Activated effector memory CD4-positive, alpha-beta T cell treated with anti-CD3 and anti-CD28 coated beads, Interleukin-2, amount 50 U/mL, for 16 hours (primary cell): Measurements from ENCODE around the gene CCM2.
"Not testable (repeated sequence)": the region's sequence is repeated elsewhere in the genome, so short reads cannot be mapped to it uniquely, and the experiment has no call there.

ENCODE experiments used
- DNase-seq: peaks from one replicate; pipeline ENCODE4 v3.0.0-alpha.2; 2020

Gene CCM2

GRCh38 chr7:44983742-44984477 is 16.1 kb upstream of the CCM2 start:
- DNase-seq = no peak

GRCh38 chr7:44984478-44984758 is 15.6 kb upstream of the CCM2 start:
- DNase-seq = no peak

- DNase-seq = no peak
Observed at GRCh38 chr7:44985033-44985695, 14.8 kb upstream of the CCM2 start.

DNA sequence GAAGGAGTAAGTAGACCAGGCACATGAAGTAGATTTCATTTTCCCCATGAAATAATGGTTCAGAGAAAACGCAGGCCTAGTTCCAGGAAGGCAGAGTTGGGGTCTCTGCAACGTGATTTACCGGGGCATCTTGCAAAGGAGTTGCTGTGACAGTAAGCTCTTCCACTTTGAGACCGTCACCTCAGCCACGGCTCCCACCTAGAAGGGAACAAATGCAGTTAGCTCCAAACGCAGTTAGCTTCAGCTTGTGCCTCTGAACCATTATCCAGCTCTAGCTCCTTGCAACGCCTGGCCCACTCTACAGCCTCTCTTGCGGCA is 14.1 kb upstream of the CCM2 start:
- no peak for DNase-seq

DNA sequence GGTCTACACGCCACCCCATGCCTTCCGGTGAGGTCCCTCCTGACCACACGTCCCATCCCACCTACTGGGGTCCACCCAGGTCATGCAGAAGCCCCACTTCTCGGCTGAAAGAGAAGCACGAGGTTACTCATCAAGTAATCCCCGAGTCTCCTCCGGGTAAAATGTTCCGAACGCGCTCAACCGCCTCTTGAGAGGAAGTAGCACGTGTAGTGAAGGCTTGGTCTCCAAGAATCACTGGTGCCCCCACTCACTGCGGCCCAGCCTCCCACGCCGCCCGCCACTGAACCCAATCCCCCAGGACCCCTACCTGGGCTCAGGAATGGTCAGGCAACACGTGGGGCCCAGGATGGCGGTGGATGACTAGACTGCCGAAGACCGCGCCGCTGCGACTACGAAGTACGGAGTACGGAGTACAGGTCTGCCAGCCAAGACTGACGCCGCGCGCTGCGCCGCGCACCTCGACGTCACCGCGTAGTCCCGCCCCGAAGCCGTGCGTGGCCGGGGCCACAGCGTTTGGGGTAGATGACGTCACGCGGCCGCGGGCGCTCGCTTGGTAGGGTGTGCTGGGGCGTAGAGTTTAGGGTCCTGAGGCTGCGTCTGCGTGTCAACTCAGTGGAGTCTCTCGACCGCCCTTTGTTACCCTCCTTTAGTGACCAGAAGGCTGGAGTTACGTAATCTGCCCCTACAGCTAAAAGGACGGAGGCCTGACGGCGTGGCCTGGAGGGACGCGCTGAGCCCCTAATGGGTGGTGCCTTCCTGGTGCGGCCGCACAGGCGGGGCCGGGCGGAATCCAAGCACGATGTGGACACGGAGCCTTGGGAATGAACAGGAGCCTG is 13.6 kb upstream of the CCM2 start:
- DNase-seq = peak; percentile 98

DNA sequence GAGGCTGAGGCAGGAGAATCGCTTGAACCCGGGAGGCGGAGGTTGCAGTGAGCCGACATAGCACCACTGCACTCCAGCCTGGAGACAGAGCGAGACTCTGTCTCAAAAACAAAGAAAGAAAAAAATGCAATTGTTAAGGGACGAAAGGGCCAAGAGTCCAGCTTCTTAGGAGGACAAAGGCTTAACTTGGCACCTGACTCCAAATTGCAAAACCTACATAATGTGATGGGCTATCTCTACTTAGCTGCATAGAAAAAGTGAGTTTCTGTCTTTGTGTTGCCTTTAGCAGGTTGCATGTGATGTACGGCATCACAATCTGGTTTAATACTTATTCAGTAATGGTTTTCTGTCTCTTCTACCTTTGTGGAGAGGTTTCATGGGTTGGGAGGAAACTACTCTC is 12.5 kb upstream of the CCM2 start:
- no peak for DNase-seq

GRCh38 chr7:44987996-44988395 is 12.0 kb upstream of the CCM2 start:
- DNase-seq = no peak

GRCh38 chr7:44988701-44989100 is 11.3 kb upstream of the CCM2 start:
- no peak for DNase-seq

DNA sequence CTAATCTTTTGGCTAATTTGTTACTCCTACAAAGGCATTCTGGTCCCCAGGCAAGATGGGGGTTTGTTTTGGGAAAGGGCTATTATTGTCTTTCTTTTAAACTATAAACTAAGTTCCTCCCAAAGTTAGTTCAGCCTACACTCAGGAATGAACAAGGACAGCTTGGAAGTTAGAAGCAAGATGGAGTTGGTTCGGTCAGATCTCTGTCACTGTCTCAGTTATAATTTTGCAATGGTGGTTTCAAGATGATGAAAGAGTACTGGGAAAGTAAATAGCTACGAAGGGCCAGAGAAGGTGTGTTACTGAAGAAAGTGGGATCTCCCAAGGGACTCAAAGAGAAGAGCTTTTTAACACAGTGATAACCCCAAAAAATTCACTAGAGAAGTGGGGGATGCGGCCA is 10.9 kb upstream of the CCM2 start:
- DNase-seq = no peak

DNA sequence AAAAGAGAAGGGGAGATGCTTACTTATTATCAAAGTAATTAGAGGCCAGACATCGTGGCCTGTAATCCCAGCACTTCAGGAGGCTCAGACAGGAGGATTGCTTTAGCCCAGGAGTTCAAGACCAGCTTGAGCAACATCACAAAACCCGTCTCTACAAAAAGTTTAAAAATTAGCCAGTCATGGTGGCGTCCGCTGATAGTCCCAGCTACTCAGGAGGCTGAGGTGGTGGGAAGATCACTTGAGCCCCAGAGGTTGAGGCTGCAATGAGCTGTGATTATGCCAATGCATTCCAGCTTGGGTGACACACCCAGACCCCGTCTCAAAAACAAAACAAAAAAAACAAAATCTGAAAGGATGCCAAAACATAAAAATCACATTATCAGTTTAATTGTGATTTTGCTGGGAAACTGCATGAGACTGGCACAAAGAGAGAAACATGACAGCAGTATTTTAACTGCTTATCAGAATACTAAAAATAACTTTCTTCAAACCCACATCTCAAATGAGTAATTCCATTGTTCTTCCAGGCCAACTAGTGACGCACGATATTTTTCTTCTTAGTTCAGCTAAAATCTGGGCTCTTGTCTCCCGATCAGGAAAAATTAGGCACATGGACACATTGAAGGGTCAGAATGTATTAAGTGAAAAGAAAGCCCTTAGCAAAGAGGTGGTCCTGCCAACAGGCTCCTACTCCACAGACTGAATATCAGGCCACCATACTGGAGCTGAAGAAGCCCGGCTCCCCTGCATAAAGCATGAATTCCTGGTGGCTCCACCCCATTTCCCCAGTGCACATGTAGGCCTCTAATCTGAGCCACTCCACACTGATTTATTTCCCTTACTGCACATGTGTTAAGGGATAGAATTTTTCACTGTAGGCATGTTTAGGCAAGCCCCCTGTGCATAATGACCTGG is 9.6 kb upstream of the CCM2 start:
- no peak for DNase-seq

DNA sequence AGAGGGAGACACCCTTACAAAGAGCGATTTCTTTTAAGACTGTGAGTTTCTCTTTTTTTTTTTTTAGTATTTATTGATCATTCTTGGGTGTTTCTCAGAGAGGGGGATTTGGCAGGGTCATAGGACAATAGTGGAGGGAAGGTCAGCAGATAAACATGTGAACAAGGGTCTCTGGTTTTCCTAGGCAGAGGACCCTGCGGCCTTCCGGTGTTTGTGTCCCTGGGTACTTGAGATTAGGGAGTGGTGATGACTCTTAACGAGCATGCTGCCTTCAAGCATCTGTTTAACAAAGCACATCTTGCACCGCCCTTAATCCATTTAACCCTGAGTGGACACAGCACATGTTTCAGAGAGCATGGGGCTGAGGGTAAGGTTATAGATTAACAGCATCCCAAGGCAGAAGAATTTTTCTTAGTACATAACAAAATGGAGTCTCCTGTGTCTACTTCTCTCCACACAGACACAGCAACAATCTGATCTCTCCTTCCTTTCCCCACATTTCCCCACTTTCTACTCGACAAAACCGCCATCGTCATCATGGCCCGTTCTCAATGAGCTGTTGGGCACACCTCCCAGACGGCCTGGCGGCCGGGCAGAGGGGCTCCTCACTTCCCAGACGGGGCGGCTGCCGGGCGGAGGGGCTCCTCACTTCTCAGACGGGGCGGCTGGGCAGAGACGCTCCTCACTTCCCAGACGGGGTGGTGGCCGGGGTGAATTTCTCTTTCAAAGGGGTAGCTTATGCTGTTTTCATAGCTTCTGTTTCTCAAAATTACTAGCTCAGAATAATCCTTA is 7.8 kb upstream of the CCM2 start:
- DNase-seq = not testable (repeated sequence)

DNA sequence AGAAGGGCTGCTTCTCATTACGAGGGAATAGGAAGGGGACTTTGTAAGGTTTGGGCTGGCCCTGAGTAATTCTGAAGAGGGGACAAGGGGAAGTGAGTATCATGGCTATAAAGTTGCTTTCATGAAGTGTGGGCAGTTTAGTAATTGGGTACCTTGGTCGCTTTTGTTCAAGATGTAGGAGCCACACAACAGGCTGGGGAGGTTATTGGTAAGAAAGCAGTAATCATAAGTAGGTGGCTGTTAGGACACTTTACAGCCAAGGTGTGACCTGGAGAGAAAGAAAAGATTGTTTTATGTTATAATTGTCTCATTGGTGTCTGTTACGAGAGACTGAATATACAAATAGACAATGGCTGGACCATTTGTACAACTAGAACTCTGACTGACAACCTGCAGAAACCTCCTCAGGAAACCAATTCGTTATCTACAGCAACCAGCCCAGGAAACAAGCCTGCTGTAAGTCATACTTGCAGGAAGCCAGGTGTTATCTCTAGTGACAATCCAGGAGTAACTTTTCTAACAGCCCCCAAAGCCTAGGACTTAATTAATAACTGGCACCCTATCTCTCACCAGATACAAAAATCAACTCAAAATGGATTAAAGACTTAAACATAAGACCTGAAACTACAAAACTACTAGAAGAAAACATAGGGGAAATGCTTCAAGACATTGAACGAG is 5.0 kb upstream of the CCM2 start:
- no peak for DNase-seq

DNA sequence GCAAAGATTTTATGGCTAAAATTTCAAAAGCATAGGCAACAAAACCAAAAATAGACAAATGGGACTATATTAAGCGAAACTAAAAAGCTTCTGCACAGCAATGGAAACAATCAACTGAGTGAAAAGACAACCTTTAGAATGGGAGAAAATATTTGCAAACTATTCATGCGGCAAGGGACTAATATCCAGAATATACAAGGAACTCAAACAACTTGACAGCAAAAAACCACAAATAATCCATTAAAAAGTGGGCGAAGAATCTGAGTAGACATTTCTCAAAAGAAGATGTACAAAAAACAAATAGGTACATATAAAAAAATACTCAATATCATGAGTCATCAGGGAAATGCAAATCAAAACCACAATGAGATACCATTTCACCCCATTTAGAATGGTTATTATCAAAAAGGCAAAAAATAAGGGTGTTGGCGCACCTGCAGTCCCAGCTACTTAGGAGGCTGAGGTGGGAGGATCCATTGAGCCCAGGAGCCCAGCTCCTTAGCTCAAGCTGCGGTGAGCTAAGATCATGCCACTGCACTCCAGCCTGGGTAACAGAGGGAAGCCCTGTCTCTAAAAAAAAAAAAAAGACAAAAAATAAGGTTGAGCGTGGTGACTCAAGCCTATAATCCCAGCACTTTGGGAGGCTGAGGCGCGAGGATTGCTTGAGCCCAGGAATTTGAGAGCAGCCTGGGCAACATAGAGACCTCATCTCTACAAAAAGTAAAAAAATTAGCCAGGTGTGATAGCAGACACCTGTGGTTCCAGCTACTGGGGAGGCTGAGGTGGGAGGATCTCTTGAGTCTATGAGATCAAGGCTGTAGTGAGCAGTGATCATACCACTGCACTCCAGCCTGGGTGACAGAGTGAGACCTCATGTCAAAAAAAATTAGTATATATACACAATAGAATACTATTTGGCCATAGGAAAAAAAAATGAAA is 4.2 kb upstream of the CCM2 start:
- DNase-seq = peak; percentile 76

- no peak for DNase-seq
Observed at GRCh38 chr7:44998153-44998871, 1.7 kb upstream of the CCM2 start.

DNA sequence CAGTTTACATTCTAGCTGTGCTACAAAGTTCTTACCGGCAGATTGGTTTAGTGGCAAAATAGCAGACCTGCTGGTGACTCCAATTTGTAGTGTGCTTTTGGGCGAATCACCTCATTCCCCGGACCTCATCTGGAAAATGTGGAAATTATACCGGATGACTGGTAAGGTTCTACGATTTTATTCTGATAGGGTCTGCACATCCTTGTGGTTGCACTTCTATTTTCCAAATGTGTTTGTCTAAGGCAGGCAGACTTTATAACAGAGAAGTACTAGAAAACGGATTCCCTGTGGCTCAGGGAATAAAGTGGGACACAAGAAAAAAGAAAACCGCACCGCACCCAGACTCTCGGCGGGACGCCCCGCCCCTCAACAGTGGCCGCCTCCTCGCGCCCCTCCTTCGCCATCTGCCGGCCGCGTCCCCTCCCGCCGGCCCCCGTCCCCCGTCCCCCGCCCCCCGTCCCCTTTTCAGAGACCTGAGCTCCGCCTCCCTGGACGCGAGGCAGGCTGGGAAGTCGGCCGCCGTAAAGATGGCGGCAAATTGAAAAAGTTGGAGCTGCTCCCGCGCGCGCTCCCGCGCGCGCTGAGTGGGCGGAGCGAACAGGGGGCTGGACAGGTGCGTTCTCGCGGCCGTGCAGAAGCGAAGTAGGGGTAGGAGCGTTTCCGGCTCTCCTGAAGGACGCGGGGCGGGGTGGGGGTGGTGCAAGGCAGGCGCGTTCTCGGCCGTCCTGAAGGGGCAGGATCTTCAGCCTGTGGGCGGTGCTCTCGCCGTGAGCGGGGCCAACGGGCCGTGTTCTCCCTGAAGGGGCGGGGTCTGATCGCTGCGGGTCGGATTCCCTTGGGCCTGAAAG is 532 bp upstream of the CCM2 start:
- peak; percentile 99 for DNase-seq

- peak; percentile 88 for DNase-seq
Observed at GRCh38 chr7:45001138-45001694, 1.2 kb downstream of the CCM2 start.

GRCh38 chr7:45001826-45002225 is 1.8 kb downstream of the CCM2 start:
- no peak for DNase-seq

GRCh38 chr7:45003789-45004188 is 3.8 kb downstream of the CCM2 start:
- no peak for DNase-seq

GRCh38 chr7:45007106-45007505 is 7.1 kb downstream of the CCM2 start:
- DNase-seq = no peak
